SK-N-SH (cell line): ENCODE results near the gene SACS. TPM values are rescaled to one million over a fixed set of nuclear protein-coding genes. Genes with fewer than 3 reads are reported as not detected.

Source experiments
- CTCF ChIA-PET: fragments of 300-600, 350-600 bp; formaldehyde crosslinking; extraction: SDS; loops from one replicate; lab custom pipeline; 2021; lab: Yijun Ruan, JAX
- POLR2A ChIA-PET: fragments of 350-600 bp; sonication (Branson Sonifier 250); formaldehyde crosslinking; extraction: SDS; loops from one replicate; lab custom pipeline; 2020; ENCODE audit warnings: antibody characterized with exemption, inconsistent platforms; lab: Yijun Ruan, JAX
- DNase-seq: peaks from one replicate; pipeline ENCODE4 v3.0.0; 2012
- H2AFZ ChIP-seq: fragments of 200-600 bp; sonication (generic); 2 replicates; pipeline ENCODE4 v1.8.1; 2016; ENCODE audit warnings: antibody characterized with exemption, mild to moderate bottlenecking, low read depth
- H3F3A ChIP-seq: fragments of 200-600 bp; sonication (generic); replicated peaks from 2 replicates; pipeline ENCODE3; 2016; ENCODE audit warnings: antibody characterized with exemption, mild to moderate bottlenecking; ENCODE audit not compliant: insufficient read depth
- H3K27ac ChIP-seq, 2 experiments: fragments of 200-500 bp in 1 of 2; fragments of 200-600 bp in 1 of 2; sonication (Bioruptor generic) in 1 of 2; sonication (generic), shearing (Covaris generic) in 1 of 2; 2 replicates each; pipeline versions ENCODE4 v1.5.1 to v1.6.1; 2014 to 2016; ENCODE audit warnings: low read depth in 2 of 2, inconsistent platforms in 1 of 2, low read length in 1 of 2, mild to moderate bottlenecking in 1 of 2, mixed read lengths in 1 of 2
- H3K27me3 ChIP-seq: fragments of 200-600 bp; sonication (generic), shearing (Covaris generic); 2 replicates; pipeline ENCODE4 v1.6.1; 2016; ENCODE audit warnings: mixed run types; ENCODE audit not compliant: insufficient read depth
- H3K36me3 ChIP-seq, 2 experiments: fragments of 200-500 bp in 1 of 2; fragments of 200-600 bp in 1 of 2; sonication (Bioruptor generic) in 1 of 2; sonication (generic) in 1 of 2; replicated peaks in 1 of 2; 2 replicates each; pipeline versions ENCODE3 to v1.5.1; 2014 to 2016; ENCODE audit warnings: low read length in 1 of 2, mild to moderate bottlenecking in 1 of 2; ENCODE audit not compliant: insufficient read depth in 2 of 2, control insufficient read depth in 1 of 2
- H3K4me1 ChIP-seq, 2 experiments: fragments of 200-500 bp in 1 of 2; fragments of 200-600 bp in 1 of 2; sonication (Bioruptor generic) in 1 of 2; sonication (generic), shearing (Covaris generic) in 1 of 2; 2 replicates each; pipeline versions ENCODE4 v1.5.1 to v1.6.1; 2014 to 2016; ENCODE audit warnings: low read depth in 1 of 2, low read length in 1 of 2, mixed run types in 1 of 2; ENCODE audit not compliant: insufficient read depth in 2 of 2, control insufficient read depth in 1 of 2
- H3K4me2 ChIP-seq: fragments of 200-600 bp; sonication (generic), shearing (Covaris generic); 2 replicates; pipeline ENCODE4 v1.6.1; 2017; ENCODE audit warnings: mixed run types
- H3K4me3 ChIP-seq, 2 experiments: fragments of 200-500 bp in 1 of 2; fragments of 200-600 bp in 1 of 2; sonication (Bioruptor generic) in 1 of 2; sonication (generic), shearing (Covaris generic) in 1 of 2; 2 replicates each; pipeline versions ENCODE4 v1.5.1 to v1.8.1; 2014 to 2016; ENCODE audit warnings: low read depth in 2 of 2, inconsistent platforms in 1 of 2, low read length in 1 of 2, mild to moderate bottlenecking in 1 of 2, mixed read lengths in 1 of 2, moderate library complexity in 1 of 2
- H3K79me2 ChIP-seq: fragments of 200-600 bp; sonication (generic); 2 replicates; pipeline ENCODE4 v1.8.1; 2017; ENCODE audit warnings: mild to moderate bottlenecking; ENCODE audit not compliant: insufficient read depth
- H3K9ac ChIP-seq: fragments of 200-600 bp; sonication (generic); 2 replicates; pipeline ENCODE4 v1.6.1; 2017; ENCODE audit warnings: mixed run types
- H3K9me2 ChIP-seq: fragments of 200-600 bp; sonication (generic); 2 replicates; pipeline ENCODE4 v1.6.1; 2017; ENCODE audit warnings: mixed run types
- H3K9me3 ChIP-seq: fragments of 200-600 bp; sonication (generic); 2 replicates; pipeline ENCODE4 v1.6.1; 2017; ENCODE audit warnings: mixed run types, mild to moderate bottlenecking, moderate library complexity
- H4K20me1 ChIP-seq: fragments of 200-600 bp; sonication (generic); 2 replicates; pipeline ENCODE4 v1.6.1; 2017; ENCODE audit warnings: mild to moderate bottlenecking, mixed run types; ENCODE audit not compliant: insufficient read depth
- ELF1 ChIP-seq: IDR thresholded peaks from 2 replicates; pipeline ENCODE4 v1.4.0; 2012
- EP300 ChIP-seq, 2 experiments: IDR thresholded peaks; 2 replicates each; pipeline versions ENCODE4 v1.4.0 to v1.6.1; 2012; ENCODE audit warnings: borderline replicate concordance in 1 of 2, low read depth in 1 of 2, low read length in 1 of 2
- FOSL2 ChIP-seq: IDR thresholded peaks from 2 replicates; pipeline ENCODE4 v1.4.0; 2012; ENCODE audit warnings: low read depth, mild to moderate bottlenecking, moderate library complexity, borderline replicate concordance
- FOXM1 ChIP-seq: IDR thresholded peaks from 2 replicates; pipeline ENCODE4 v1.4.0; 2012; ENCODE audit warnings: low read depth, mild to moderate bottlenecking
- JUND ChIP-seq: IDR thresholded peaks from 2 replicates; pipeline ENCODE4 v1.4.0; 2012
- MEF2A ChIP-seq: IDR thresholded peaks from 2 replicates; pipeline ENCODE4 v1.4.0; 2012; ENCODE audit warnings: low read depth, borderline replicate concordance
- NFIC ChIP-seq: IDR thresholded peaks from 2 replicates; pipeline ENCODE4 v1.4.0; 2012; ENCODE audit warnings: borderline replicate concordance
- NRF1 ChIP-seq: IDR thresholded peaks from 2 replicates; pipeline ENCODE4 v1.6.1; 2012; ENCODE audit warnings: low read depth, mild to moderate bottlenecking, low read length
- PBX3 ChIP-seq: IDR thresholded peaks from 2 replicates; pipeline ENCODE4; 2012
- RFX5 ChIP-seq: IDR thresholded peaks from 2 replicates; pipeline ENCODE4 v1.6.1; 2012; ENCODE audit warnings: mild to moderate bottlenecking, improper control_type of control experiment, low read length
- RXRA ChIP-seq: IDR thresholded peaks from 2 replicates; pipeline ENCODE4 v1.4.0; 2012; ENCODE audit warnings: low read depth, mild to moderate bottlenecking, borderline replicate concordance
- SIN3A ChIP-seq: IDR thresholded peaks from 2 replicates; pipeline ENCODE4 v1.6.1; 2012; ENCODE audit warnings: low read depth, mild to moderate bottlenecking, low read length, moderate library complexity, borderline replicate concordance
- TAF1 ChIP-seq: IDR thresholded peaks from 2 replicates; pipeline ENCODE4 v1.6.1; 2012; ENCODE audit warnings: low read depth, mild to moderate bottlenecking, low read length, moderate library complexity, borderline replicate concordance
- TCF12 ChIP-seq: IDR thresholded peaks from 2 replicates; pipeline ENCODE4 v1.4.0; 2012
- USF2 ChIP-seq: fragments of 150-350 bp; IDR thresholded peaks from 2 replicates; pipeline ENCODE4 v1.6.1; 2017; ENCODE audit warnings: antibody characterized with exemption, low read length, low read depth, borderline replicate concordance
- ZBTB33 ChIP-seq: IDR thresholded peaks from 2 replicates; pipeline ENCODE4 v1.4.0; 2012; ENCODE audit warnings: low read depth, borderline replicate concordance
- WGBS: methylation state at CpG from one replicate; pipeline ENCODE4 v1.1.6; 2017; ENCODE audit warnings: low lambda C conversion rate; 5-methylcytosine and 5-hydroxymethylcytosine counted together
- polyA plus RNA-seq, 3 experiments: library from polyadenylated mRNA; depleted of rRNA; stranded (reverse); fragments of >200 nt; gene quantifications; 2 replicates each; pipeline ENCODE4 v1.2.3, GENCODE V29; 2012
- TF ChIP-seq, protein P1 (sequence below): IDR thresholded peaks from 2 replicates; pipeline ENCODE4 v1.4.0; 2012; ENCODE audit warnings: low read depth
- TF ChIP-seq, protein P2 (sequence below): fragments of 150-350 bp; IDR thresholded peaks from 2 replicates; pipeline ENCODE4 v1.6.1; 2016; ENCODE audit warnings: mild to moderate bottlenecking, low read depth, low read length

The SACS gene
- polyA plus RNA-seq, 1 of the 3 experiments (the other 2 are of a cell fraction) = 5.9 TPM

- 73% methylated on average over 6 of the region's 6 CpGs for WGBS
- peak overlapping the region in 1 of 2 experiments; percentile 34; a peak in 1 of 4 replicates for H3K27ac ChIP-seq
- POLR2A ChIA-PET = no interaction called here
Measured at GRCh38 chr13:23391752-23392151, 41.8 kb downstream of the SACS start.

DNA sequence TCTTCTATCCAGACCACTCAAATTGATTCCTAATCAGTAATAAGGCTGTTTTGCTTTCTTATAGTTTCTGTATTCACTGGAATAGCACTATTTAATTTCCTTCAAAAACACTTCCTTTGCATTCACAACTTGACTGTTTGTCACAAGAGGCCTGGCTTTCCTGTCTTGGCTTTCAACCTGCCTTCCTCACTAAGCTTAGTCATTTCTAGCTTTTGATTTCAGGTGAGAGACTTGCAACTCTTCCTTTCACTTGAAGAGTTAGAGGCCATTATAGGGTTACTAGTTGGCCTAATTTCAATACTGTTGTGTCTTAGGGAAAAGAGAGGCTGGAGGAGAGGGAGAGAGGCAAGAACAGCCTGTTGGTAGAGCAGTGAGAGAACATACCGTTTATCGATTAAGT is 47.0 kb downstream of the SACS start:
- DNase-seq = no peak
- Histone ChIP-seq H4K20me1 (no peaks in the 10 kb centered on the region), H3K9ac (no peak overlapping the region), H3K36me3 (no peaks in the 10 kb centered on the region), H3K4me3 (no peak overlapping the region), H3K9me2 (no peaks in the 10 kb centered on the region), H3K4me2 (no peak overlapping the region), H3K27ac (no peak overlapping the region)
- WGBS = 97% methylated on average over 2 of the region's 2 CpGs
- TF ChIP-seq NRF1 = no peak
- no peak for TF ChIP-seq SIN3A
- TF ChIP-seq, protein P1, sequence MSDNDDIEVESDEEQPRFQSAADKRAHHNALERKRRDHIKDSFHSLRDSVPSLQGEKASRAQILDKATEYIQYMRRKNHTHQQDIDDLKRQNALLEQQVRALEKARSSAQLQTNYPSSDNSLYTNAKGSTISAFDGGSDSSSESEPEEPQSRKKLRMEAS = no peak
- no peak for TF ChIP-seq JUND
- no peak for TF ChIP-seq ZBTB33
- no peak for TF ChIP-seq TAF1
- TF ChIP-seq PBX3 = no peak
- TF ChIP-seq EP300 (IDR thresholded peaks at IDR 0.05; ENCODE audit: borderline replicate concordance in 1 of 2, low read depth in 1 of 2, low read length in 1 of 2) = no peak
- no peak for TF ChIP-seq NFIC
- TF ChIP-seq FOXM1 = no peak
- no peak for TF ChIP-seq RXRA
- TF ChIP-seq USF2 = no peak
- TF ChIP-seq MEF2A = no peak
- TF ChIP-seq, protein P2, sequence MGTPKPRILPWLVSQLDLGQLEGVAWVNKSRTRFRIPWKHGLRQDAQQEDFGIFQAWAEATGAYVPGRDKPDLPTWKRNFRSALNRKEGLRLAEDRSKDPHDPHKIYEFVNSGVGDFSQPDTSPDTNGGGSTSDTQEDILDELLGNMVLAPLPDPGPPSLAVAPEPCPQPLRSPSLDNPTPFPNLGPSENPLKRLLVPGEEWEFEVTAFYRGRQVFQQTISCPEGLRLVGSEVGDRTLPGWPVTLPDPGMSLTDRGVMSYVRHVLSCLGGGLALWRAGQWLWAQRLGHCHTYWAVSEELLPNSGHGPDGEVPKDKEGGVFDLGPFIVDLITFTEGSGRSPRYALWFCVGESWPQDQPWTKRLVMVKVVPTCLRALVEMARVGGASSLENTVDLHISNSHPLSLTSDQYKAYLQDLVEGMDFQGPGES = no peak
- no peak for TF ChIP-seq RFX5
- TF ChIP-seq, all 33 proteins: peak for 0
- ChIA-PET CTCF (no interaction called here), POLR2A (no interaction called here)
- no peak overlapping the region for H2AFZ ChIP-seq
- no peaks in the 10 kb centered on the region for H3K27me3 ChIP-seq
- no peaks in the 10 kb centered on the region for H3K9me3 ChIP-seq
- H3F3A ChIP-seq = peaks cover 7% of the 10 kb centered on the region
- no peaks in the 10 kb centered on the region; a peak in 2 of 4 replicates for H3K4me1 ChIP-seq
- H3K79me2 ChIP-seq = peaks cover 69% of the 10 kb centered on the region

More at GRCh38 chr13:23391752-23392151, 41.8 kb downstream of the SACS start:
- Histone ChIP-seq H3K4me3 (no peak overlapping the region), H3K9me3 (no peaks in the 10 kb centered on the region), H4K20me1 (no peaks in the 10 kb centered on the region), H3K4me2 (0 out of 2 replicates have a peak overlapping the region, but pooled peaks have one; percentile 17), H3K27me3 (no peaks in the 10 kb centered on the region), H3F3A (no peaks in the 10 kb centered on the region), H3K36me3 (peaks cover 0 to 8% of the 10 kb centered on the region in 2 experiments), H3K79me2 (peaks cover 75% of the 10 kb centered on the region), H3K9me2 (no peaks in the 10 kb centered on the region), H3K4me1 (0 out of 4 replicates have a peak, but pooled peaks cover 0 to 6% of the 10 kb centered on the region in 2 experiments), H3K9ac (no peak overlapping the region), H2AFZ (no peak overlapping the region)
- TF ChIP-seq RFX5 (no peak), TCF12 (peak; percentile 25; the same call in 1 of the 2 replicates), FOSL2 (peak; percentile 52; the same call in 1 of the 2 replicates), SIN3A (no peak), ELF1 (no peak), JUND (peak; percentile 23; the same call in 1 of the 2 replicates), EP300 (IDR thresholded peaks at IDR 0.05; ENCODE audit: borderline replicate concordance in 1 of 2, low read depth in 1 of 2, low read length in 1 of 2) (no peak)
- CTCF ChIA-PET = no interaction called here
- no peak for DNase-seq
